ENCODE measurements around the gene HTT-AS. TPM values are rescaled to one million over a fixed set of nuclear protein-coding genes. Genes with fewer than 3 reads are reported as not detected.

The HTT-AS gene
- polyA plus RNA-seq, 1 of the 3 experiments (the other 2 are of a cell fraction), result not detected

GRCh38 chr4:3123181-3123671, 48.9 kb upstream of the HTT-AS start:
- Histone ChIP-seq H3K4me1 (ENCODE audit: control insufficient read depth in 1 of 2, insufficient read depth in 2 of 2, low read depth in 1 of 2, low read length in 1 of 2) (peaks cover 4 to 38% of the 10 kb centered on the region in 2 experiments), H3K9ac (no peak overlapping the region), H3K27ac (ENCODE audit: low read depth in 2 of 2, low read length in 1 of 2) (peak overlapping the region in 1 of 2 experiments; percentile 27; a peak in 1 of 4 replicates), H2AFZ (ENCODE audit: low read depth) (no peak overlapping the region), H3K9me3 (no peaks in the 10 kb centered on the region), H3K36me3 (replicated peaks in 1 of 2; ENCODE audit: control insufficient read depth in 1 of 2, insufficient read depth in 2 of 2, low read length in 1 of 2) (peaks cover 43 to 66% of the 10 kb centered on the region in 2 experiments), H3K27me3 (ENCODE audit: insufficient read depth) (no peaks in the 10 kb centered on the region), H3F3A (replicated peaks; ENCODE audit: insufficient read depth) (no peaks in the 10 kb centered on the region), H4K20me1 (ENCODE audit: insufficient read depth) (no peaks in the 10 kb centered on the region), H3K4me2 (no peak overlapping the region), H3K9me2 (no peaks in the 10 kb centered on the region), H3K79me2 (ENCODE audit: insufficient read depth) (peaks cover 5% of the 10 kb centered on the region; the same call in 1 of the 2 replicates), H3K4me3 (ENCODE audit: low read depth in 2 of 2, low read length in 1 of 2) (no peak overlapping the region)
- CTCF ChIA-PET, result interaction anchor here (0.6 to 4.4 kb wide), 6 partner anchors 11 to 18 kb away, joined by 3 to 15 read pairs (median 6); no protein-coding TSS in a partner anchor
- no peak for DNase-seq
- POLR2A ChIA-PET, result no interaction called here
- WGBS (ENCODE audit: low lambda C conversion rate), result 79% methylated on average over 3 of the region's 3 CpGs
- TF ChIP-seq FOXM1 (IDR thresholded peaks at IDR 0.05; ENCODE audit: low read depth) (no peak), NFIC (IDR thresholded peaks at IDR 0.05; ENCODE audit: borderline replicate concordance) (no peak), RAD21 (IDR thresholded peaks at IDR 0.05; ENCODE audit: low read length) (no peak)

- peak overlapping the region in 1 of 2 experiments; percentile 27; a peak in 2 of 4 replicates for H3K27ac ChIP-seq (ENCODE audit: low read depth in 2 of 2, low read length in 1 of 2)
- TF ChIP-seq NFIC (IDR thresholded peaks at IDR 0.05; ENCODE audit: borderline replicate concordance) (no peak), USF2 (IDR thresholded peaks at IDR 0.05; ENCODE audit: borderline replicate concordance, low read depth, low read length) (no peak), IRF3 (IDR thresholded peaks at IDR 0.05; ENCODE audit: low read depth, low read length) (no peak), REST (IDR thresholded peaks at IDR 0.05; ENCODE audit: low read depth, low read length) (no peak), TCF12 (IDR thresholded peaks at IDR 0.05) (no peak), PBX3 (IDR thresholded peaks at IDR 0.05) (no peak), EP300 (IDR thresholded peaks at IDR 0.05; ENCODE audit: borderline replicate concordance in 1 of 2, low read depth in 1 of 2, low read length in 1 of 2) (no peak), FOXJ3 (CRISPR knock-in tag; IDR thresholded peaks at IDR 0.05) (no peak), POLR2AphosphoS5 (IDR thresholded peaks at IDR 0.05; ENCODE audit: low read depth, low read length) (no peak), TEAD4 (IDR thresholded peaks at IDR 0.05; ENCODE audit: borderline replicate concordance, insufficient read depth) (no peak), FOXM1 (IDR thresholded peaks at IDR 0.05; ENCODE audit: low read depth) (no peak), CHD2 (IDR thresholded peaks at IDR 0.05; ENCODE audit: low read length, partially characterized antibody) (no peak), MEF2A (IDR thresholded peaks at IDR 0.05; ENCODE audit: borderline replicate concordance, low read depth) (no peak), RFX5 (IDR thresholded peaks at IDR 0.05; ENCODE audit: low read length) (no peak), RCOR1 (IDR thresholded peaks at IDR 0.05; ENCODE audit: low read length) (no peak), GATA2 (CRISPR knock-in tag; IDR thresholded peaks at IDR 0.05) (no peak), EZH2phosphoT487 (IDR thresholded peaks at IDR 0.05; ENCODE audit: borderline replicate concordance, low read depth) (no peak), SMC3 (IDR thresholded peaks at IDR 0.05; ENCODE audit: low read depth, low read length) (no peak), MAX (IDR thresholded peaks at IDR 0.05; ENCODE audit: low read depth) (no peak)
- no peaks in the 10 kb centered on the region for H4K20me1 ChIP-seq (ENCODE audit: insufficient read depth)
- no peak for DNase-seq
- no peaks in the 10 kb centered on the region for H3K27me3 ChIP-seq (ENCODE audit: insufficient read depth)
- ChIA-PET POLR2A (no interaction called here), CTCF (interaction anchor here (0.7 to 4.4 kb wide), 6 partner anchors 10 to 42 kb away, joined by 3 to 16 read pairs (median 10); no protein-coding TSS in a partner anchor)
- peaks cover 42 to 70% of the 10 kb centered on the region in 2 experiments for H3K36me3 ChIP-seq (replicated peaks in 1 of 2; ENCODE audit: control insufficient read depth in 1 of 2, insufficient read depth in 2 of 2, low read length in 1 of 2)
- no peaks in the 10 kb centered on the region for H3K9me2 ChIP-seq
- no peak overlapping the region for H3K4me3 ChIP-seq (ENCODE audit: low read depth in 2 of 2, low read length in 1 of 2)
- no peak overlapping the region for H3K9ac ChIP-seq
- H3K79me2 ChIP-seq (ENCODE audit: insufficient read depth), result peaks cover 5% of the 10 kb centered on the region; the same call in 1 of the 2 replicates
- WGBS (ENCODE audit: low lambda C conversion rate), result 59% methylated on average over 5 of the region's 9 CpGs
- H3K9me3 ChIP-seq, result no peaks in the 10 kb centered on the region
- H3K4me2 ChIP-seq, result no peak overlapping the region
- H3K4me1 ChIP-seq (ENCODE audit: control insufficient read depth in 1 of 2, insufficient read depth in 2 of 2, low read depth in 1 of 2, low read length in 1 of 2), result peaks cover 4 to 38% of the 10 kb centered on the region in 2 experiments
- no peak overlapping the region for H2AFZ ChIP-seq (ENCODE audit: low read depth)
- H3F3A ChIP-seq (replicated peaks; ENCODE audit: insufficient read depth), result no peaks in the 10 kb centered on the region
These were observed 47.8 kb upstream of the HTT-AS start for GRCh38 chr4:3122081-3122563.
